Measurements from ENCODE around the gene RAPGEF4.

The RAPGEF4 gene

DNA sequence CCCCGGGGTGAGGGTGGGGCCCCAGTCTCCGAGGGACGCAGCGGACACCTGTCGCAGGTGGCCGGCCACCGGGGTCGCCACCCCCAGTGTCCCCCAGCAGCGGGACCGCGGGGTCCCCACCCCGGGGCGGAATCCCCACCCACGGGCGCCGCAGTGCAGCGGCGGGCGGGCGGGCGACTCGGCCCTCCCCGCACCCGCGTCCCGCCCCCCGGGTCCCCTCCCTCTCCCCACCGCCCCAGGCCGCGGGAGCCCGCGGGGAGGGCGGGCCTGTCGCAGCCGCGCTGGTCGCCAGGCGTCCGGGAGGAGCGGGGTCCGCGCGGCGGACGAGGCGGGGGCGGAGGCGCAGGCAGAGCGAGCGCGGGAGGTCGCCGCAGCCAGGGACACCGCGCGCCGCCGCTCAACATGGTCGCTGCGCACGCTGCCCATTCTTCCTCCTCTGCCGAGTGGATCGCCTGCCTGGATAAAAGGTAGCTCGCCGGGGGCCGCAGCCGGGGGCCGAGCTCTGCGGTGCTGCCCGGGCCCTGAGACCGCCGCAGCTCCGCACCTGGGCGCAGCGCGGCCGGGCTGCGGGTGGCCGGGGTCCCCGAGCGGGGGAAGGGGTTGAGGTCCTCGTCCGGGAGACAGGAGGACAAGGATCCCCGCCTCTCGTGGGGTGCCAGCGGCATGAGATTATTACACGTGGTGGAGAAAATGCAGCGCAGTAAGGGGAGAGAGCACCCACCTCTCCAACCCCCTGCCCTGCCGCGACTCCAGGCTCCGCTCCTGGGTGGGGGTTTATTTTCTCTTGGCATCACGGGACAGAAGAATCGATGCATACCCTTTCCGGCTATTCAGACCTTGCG is at the start of gene RAPGEF4:
Gene RAPGEF4 (plus strand): TSS at position 264 of the 842 bp plus-strand sequence. CDS start 139 bp downstream, at position 403.
- no peak for DNase-seq

- peak; percentile 53 for DNase-seq
Observed at GRCh38 chr2:172693037-172693436, 42.6 kb upstream of the RAPGEF4 start.

DNA sequence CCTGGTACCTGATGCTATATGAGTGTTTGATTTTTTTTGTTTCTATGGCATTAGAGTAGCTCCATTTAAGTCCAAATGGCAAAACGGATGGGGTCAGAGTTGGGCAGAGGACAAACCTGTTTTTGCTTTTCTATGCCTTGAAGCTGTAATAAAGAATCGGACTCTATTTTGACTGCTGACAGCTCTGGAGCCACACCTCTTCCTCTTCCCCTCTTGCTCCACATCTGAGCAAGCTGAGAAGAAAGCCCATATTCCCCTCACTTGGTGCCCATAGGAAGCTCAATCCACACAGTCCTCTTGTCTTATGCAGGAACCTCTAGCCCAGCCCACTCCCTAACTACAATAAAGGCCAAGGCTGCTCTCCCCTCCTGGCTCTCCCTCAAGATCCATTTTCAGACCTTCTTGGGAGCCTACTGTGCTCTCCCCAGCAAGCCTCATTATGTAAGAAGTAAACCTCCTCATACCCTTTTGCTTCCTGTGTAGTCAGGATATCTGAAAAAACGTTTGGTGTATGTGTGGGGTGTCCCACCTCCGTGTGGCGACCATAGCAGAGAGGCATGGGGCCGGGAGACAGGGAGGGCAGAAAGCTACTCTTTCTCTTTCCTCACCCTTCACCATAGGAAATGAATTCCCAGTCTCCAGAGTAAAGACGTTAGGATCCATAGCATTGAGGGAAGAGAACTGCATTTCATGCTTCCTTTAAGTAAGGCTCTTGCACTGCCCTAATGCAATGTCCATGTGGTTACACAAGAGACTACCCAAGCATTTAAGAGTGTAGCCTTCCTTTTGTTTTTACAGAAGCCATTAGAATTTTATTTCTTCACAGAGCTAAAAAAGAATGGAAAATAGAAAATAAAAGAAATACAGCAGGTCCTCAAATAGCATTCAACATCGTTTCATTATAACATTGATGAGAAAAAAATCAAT is 41.9 kb upstream of the RAPGEF4 start:
- no peak for DNase-seq

GRCh38 chr2:172697296-172697695 is 38.3 kb upstream of the RAPGEF4 start:
- no peak for DNase-seq

DNA sequence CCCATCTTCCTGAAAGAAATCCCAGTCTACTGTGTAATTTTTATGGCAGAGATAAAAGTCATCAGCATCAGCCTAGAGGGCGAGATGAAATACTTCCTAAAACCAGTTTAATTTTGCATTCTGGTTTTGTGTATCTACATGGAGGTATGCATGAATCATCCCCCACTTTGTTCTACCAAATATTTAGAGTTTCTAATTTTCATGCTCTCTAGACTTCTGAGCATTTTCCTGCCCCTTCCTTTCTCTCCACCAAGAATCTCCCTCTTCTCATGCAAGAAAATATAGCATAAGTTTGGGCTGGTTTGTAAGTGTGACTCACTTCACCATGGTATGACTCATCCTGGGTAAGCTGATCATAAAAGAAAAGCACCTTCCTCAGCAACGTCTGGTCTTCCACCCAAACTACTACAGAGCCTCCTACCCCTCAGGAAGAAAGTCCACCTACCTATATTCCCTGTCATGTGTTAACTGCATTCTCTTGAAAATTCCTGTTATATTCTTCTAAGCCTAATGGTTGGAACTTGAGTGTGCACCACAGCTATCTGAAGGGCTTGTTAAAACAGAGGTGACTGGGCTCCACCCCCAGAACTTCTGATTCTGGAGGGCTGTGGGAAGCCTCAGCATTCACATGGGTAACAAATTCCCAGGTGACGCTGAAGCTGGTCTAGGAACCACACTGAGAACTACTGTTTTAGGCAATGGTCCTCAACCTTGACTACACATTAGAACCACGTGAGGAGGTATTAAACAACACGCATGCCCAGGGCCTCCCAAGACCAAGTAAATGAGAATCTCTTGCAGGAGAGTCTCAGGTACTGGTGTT is 37.4 kb upstream of the RAPGEF4 start:
- DNase-seq: no peak

DNA sequence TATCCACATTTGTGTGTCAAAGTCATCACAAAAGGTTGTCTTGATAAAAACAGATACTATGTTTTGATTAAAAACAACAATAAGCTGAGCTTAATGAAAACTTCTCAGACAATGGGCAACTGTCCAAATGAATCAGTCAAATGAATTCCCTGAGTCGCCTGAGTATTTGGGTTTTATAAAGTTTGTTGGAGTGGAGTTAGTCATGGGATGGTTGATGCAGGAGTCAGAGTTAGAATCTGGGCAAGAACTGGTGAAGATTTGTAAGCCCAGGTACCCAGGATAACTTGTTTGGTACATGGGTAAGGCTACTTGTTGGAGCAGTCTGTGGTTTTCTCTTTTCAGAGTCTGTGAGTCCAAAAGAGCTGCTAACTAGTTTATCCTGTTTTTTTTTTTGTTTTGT is 34.4 kb upstream of the RAPGEF4 start:
- DNase-seq: no peak

DNA sequence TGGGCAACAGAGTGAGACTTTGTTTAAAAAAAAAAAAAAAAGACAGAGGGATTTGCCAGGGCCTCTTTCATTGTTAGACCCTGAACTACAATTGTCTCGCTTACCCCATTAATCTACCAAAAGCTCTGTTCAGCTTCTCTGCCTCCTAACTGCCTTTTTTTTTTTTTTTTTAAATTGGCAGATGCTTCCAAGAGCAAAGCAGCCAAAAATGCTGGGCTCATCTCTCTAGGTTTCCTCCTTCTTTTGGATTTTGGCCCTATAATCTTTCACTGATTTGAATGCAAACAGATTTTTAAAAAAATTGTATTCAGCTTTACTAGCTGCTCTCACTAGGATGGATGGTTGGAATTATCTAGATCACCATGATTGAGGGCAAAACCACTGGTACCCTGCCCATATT is 33.2 kb upstream of the RAPGEF4 start:
- DNase-seq: peak; percentile 20

- peak; percentile 49 for DNase-seq
Observed at GRCh38 chr2:172704072-172704936, 31.3 kb upstream of the RAPGEF4 start.

DNA sequence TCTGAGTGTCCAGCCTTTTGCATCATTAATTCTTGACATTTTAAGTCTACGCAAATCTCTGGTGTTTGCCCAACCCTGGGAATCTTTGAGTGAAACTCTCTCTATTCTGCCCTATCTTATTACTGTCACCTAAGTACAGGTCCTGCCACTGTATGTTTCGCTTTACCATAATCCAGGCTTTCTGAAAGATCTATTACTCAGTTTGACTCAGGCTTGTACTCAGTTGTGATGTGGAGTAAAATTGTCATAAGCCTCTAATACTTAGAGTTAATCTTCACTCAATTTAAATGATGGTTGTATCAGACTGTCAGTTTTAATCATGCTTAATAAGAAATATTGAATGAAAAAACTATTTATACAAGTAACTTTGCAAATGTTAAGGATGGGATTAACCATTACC is 30.3 kb upstream of the RAPGEF4 start:
- DNase-seq: no peak

GRCh38 chr2:172708247-172708646 is 27.4 kb upstream of the RAPGEF4 start:
- DNase-seq: no peak

DNA sequence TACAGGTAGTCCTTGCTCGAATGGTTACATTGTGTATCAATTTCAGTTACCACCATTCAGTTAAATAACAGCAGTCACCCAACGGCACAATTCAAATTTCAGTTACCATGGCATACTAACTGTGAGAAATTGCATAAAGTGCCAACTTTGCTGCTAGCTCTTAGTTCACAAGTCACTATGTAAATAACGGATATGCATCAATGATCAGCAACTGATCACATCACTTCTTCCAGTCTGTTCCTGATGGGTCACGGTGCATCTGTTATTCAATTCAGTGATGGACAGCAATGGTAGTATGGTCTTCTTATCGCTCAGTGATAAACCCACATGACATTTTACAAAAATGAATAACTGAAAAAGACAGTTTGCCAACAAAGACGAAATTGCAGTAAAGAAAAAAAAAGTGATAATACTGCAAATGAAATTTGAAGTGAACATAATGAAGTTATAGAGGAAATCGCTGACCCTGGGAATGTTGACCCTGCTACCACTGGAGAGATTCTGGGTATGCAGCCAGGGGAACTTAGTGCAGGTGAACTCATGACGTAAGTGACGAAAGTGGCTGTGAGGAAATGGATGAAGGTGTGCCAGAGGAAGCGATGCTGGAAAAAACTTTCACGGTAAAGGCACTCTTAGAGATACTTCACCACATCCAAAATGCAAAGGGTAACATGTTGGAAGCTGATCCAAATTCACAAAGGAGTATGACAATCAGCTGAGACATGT is 25.9 kb upstream of the RAPGEF4 start:
- peak; percentile 7 for DNase-seq

GRCh38 chr2:172710584-172711047 is 25.0 kb upstream of the RAPGEF4 start:
- DNase-seq: peak; percentile 44

GRCh38 chr2:172711110-172711509 is 24.5 kb upstream of the RAPGEF4 start:
- DNase-seq: no peak

DNA sequence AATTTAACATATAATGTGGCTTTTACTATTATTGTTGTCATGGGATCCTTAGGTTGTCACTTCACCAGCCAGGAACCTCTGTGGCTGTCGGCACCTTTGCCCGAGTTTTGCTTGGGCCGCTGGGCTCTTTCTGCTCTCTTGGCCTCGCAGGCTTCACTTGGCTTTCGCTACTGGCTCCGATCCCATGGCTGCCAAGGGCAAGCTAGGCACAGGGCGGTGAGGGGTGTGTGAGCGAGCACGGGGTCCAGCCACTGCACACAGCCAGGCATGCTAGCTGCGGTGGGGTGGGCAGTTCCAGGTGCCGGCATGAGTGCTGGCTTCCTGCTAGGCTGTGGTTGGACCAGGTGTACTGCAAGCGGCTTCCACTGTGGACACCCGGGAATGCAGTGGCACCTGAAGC is 23.4 kb upstream of the RAPGEF4 start:
- no peak for DNase-seq

DNA sequence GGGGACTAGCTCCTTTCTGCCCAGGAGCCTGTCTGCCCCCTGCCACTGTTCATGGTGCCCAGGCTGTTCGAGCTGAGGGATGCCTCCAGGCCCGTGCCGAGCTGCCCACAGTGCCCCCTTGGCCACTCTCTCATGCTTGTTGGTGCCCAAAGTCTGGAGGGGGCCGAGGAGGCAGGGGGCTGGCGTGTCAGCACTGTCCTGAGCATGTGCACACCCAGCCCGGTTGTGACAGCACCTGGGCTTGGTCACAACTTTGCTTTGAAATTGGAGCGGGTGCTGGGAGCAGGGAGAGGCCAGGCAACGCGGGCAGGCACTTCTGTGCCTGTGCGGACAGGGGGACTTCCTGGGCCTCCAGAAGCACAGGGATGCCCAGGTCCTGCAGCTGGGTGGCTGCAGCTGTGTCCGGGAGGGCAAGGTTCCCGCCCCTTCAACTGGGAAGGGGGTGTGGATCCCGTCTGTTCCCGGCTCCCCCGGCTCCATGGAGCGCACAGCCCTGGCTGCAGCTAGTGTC is 22.2 kb upstream of the RAPGEF4 start:
- DNase-seq: no peak

DNA sequence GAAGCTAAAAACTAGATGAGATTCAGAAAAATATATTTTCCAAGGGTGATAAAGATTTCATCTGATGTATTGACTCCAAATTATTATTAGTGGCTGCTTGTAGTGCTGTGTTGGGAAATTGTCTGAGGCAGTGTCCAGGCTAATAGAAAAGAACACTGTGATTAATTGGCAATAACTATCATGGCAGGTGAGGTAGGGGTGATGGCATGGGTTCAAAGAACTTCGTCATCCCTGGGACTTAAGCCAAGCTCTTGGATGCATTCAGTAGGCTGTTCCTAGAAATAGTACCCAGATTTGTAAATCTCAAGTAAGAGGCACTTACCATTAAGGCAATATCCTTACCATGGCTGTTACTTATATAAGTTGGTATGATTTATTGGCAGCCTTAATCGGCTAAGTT is 13.2 kb upstream of the RAPGEF4 start:
- no peak for DNase-seq

DNA sequence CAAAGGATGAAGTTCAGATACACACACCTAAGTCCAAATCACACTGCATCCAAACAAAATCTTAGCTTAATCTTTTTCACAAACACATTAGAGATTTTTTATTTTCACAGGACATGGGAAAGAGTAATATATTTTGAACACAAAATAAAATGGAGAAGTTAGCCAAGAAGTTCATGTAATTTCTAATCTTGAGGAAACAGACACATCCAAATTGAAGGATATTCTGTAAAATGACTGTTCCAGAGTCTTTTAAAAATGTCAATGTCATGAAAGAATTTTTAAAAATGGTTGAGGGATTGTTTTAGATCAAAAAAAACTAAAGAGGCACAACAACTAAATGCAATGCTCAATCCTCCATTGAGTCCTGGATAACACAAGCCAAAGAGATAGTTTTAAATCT is 12.4 kb upstream of the RAPGEF4 start:
- DNase-seq: no peak

DNA sequence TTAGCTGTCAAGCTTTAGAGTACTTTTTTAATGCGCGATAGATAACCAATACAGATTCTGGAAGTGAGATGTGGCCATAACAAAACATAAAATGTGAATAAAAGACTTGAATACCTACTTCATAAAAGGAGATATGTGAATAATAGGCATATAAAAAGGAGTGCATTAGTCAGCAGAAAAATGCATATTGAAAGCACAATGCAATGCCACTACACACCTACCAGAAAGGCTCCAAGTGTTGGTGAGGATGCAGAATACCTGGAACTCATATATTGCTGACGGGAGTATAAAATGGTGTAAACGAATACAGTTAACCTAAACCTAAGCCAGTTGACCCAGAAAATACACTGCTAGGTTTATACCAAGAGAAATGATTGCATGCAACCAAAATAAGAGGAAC is 10.9 kb upstream of the RAPGEF4 start:
- no peak for DNase-seq

- DNase-seq: no peak
Observed at GRCh38 chr2:172725284-172725683, 10.4 kb upstream of the RAPGEF4 start.

DNA sequence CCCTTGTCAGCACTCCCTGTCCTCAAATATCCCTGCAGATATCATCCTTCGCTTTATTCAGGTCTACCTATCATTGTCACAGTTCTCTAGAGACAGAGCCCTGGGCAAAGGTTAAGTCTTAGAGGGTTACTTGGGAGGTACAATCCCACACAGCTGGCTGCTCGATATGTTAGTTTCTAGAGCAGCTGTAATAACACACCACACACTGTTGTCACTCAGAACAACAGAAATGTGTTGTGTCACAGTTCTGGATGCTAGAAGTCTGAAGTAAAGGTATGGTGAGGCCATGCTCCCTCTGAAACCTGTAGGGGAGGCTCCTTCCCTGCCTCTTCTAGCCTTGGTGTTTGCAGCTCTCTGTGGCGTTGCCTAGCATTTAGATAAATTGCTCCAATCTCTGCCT is 9.9 kb upstream of the RAPGEF4 start:
- DNase-seq: no peak

- DNase-seq: no peak
Observed at GRCh38 chr2:172726172-172726735, 9.4 kb upstream of the RAPGEF4 start.
